ENCODE data around the gene MYH9.
A peak's percentile ranks its signal among the peaks of the same experiment; 100 is the strongest.

Gene MYH9

GRCh38 chr22:36323182-36323854 is 64.4 kb downstream of the MYH9 start:
- Histone ChIP-seq H3K79me2 (peaks cover 23% of the 10 kb centered on the region), H3K4me1 (no peaks in the 10 kb centered on the region), H3K27ac (peak overlapping the region; percentile 65), H3K4me3 (ENCODE audit: low read depth, low read length) (no peak overlapping the region), H3K9me3 (ENCODE audit: control insufficient read depth, low read length) (no peaks in the 10 kb centered on the region), H3K4me2 (ENCODE audit: low read length) (no peak overlapping the region), H3K36me3 (ENCODE audit: control insufficient read depth, insufficient read depth, low read length) (no peaks in the 10 kb centered on the region), H3K9ac (no peak overlapping the region), H3K27me3 (ENCODE audit: control insufficient read depth, insufficient read depth, low read length) (no peaks in the 10 kb centered on the region), H2AFZ (no peak overlapping the region)
- TF ChIP-seq, protein P1, sequence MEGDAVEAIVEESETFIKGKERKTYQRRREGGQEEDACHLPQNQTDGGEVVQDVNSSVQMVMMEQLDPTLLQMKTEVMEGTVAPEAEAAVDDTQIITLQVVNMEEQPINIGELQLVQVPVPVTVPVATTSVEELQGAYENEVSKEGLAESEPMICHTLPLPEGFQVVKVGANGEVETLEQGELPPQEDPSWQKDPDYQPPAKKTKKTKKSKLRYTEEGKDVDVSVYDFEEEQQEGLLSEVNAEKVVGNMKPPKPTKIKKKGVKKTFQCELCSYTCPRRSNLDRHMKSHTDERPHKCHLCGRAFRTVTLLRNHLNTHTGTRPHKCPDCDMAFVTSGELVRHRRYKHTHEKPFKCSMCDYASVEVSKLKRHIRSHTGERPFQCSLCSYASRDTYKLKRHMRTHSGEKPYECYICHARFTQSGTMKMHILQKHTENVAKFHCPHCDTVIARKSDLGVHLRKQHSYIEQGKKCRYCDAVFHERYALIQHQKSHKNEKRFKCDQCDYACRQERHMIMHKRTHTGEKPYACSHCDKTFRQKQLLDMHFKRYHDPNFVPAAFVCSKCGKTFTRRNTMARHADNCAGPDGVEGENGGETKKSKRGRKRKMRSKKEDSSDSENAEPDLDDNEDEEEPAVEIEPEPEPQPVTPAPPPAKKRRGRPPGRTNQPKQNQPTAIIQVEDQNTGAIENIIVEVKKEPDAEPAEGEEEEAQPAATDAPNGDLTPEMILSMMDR (IDR thresholded peaks at IDR 0.05): no peak

DNA sequence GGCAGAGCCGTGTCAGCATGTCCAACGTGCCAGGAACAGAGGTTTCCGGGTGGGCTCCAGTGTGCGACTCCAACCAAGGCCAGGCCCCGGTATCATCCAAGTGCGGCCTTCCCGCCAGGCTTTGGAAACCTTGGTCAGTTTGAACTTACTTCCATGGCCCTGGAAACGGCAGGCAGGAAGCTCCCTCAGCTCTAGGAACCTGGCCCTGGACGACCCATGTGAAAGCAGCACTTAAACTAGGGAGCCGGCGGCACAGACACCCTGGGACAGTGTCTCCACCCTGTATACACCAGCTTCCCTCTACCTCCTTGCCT is 65.2 kb downstream of the MYH9 start:
- TF ChIP-seq, protein P1 (IDR thresholded peaks at IDR 0.05): no peak
- no peak overlapping the region for H3K9ac ChIP-seq
- H3K36me3 ChIP-seq (ENCODE audit: control insufficient read depth, insufficient read depth, low read length): no peaks in the 10 kb centered on the region
- H3K79me2 ChIP-seq: peaks cover 15% of the 10 kb centered on the region
- peak overlapping the region; percentile 57 for H3K27ac ChIP-seq
- H3K4me3 ChIP-seq (ENCODE audit: low read depth, low read length): no peak overlapping the region
- no peaks in the 10 kb centered on the region for H3K4me1 ChIP-seq
- H3K4me2 ChIP-seq (ENCODE audit: low read length): no peak overlapping the region
- no peaks in the 10 kb centered on the region for H3K9me3 ChIP-seq (ENCODE audit: control insufficient read depth, low read length)
- no peaks in the 10 kb centered on the region for H3K27me3 ChIP-seq (ENCODE audit: control insufficient read depth, insufficient read depth, low read length)
- H2AFZ ChIP-seq: no peak overlapping the region

DNA sequence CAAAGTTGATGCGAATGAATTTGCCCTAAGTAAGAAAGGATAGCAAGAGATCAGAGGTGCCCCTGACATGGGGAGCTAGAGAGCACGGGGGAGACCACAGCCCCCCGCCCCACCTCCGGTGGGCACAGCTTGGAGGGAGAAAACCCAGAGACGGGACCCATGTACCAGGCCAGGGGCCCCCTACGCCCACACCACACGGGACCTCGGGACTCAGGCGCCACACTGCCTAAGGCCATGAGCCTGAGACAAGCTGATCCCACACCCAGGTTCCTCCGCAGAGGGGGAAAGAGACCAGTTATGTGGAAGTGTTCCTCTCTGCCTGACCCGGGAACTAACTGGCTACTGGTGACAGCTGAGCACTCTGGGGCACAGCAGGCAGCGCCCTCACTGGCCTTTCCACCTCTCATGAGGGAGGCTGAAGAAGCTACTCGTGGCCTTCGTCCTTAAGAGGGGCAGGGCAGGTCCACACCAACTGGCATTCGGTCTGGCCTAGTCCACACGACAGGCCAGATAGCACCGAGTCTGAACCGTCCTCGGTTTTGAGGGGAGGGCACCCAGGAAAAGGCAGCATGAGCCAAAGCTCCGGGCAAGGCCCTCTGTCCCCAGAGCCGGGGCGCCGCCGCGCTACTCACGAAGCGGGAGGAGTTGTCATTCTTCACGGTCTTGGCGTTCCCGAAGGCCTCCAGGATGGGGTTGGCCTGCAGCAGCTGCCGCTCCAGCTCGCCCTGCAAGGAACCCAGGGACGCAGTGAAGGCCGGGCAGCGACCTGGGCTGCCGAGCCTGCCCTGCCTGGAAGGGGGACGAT is 65.8 kb downstream of the MYH9 start:
- TF ChIP-seq, protein P1 (IDR thresholded peaks at IDR 0.05): no peak
- Histone ChIP-seq H3K27ac (no peak overlapping the region), H3K4me1 (no peaks in the 10 kb centered on the region)

DNA sequence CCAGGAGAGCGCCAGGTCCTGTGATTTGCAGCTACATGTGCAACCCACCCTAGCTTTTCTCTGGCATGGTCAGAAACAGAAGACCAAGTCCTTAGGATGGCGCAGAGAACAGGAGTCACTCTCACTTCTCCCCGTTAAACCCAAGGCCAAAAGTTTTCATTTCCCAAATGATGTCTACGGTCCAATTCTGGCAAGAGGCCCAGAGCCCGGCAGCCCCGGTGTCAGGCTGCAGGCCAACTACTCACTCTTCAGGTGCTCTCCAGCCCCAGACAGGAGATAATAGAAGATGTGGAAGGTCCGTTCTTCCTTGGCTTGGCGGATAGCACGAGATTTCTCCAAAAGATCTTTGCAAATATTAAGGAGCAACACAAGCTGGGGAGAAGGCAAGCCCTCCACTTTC is 67.2 kb downstream of the MYH9 start:
- H3K79me2 ChIP-seq: peaks cover 3% of the 10 kb centered on the region
- TF ChIP-seq, protein P1 (IDR thresholded peaks at IDR 0.05): no peak
- no peaks in the 10 kb centered on the region for H3K36me3 ChIP-seq (ENCODE audit: control insufficient read depth, insufficient read depth, low read length)
- no peaks in the 10 kb centered on the region for H3K9me3 ChIP-seq (ENCODE audit: control insufficient read depth, low read length)
- H2AFZ ChIP-seq: no peak overlapping the region
- H3K4me1 ChIP-seq: no peaks in the 10 kb centered on the region
- no peak overlapping the region for H3K27ac ChIP-seq
- H3K4me2 ChIP-seq (ENCODE audit: low read length): no peak overlapping the region
- H3K27me3 ChIP-seq (ENCODE audit: control insufficient read depth, insufficient read depth, low read length): no peaks in the 10 kb centered on the region
- no peak overlapping the region for H3K9ac ChIP-seq
- no peak overlapping the region for H3K4me3 ChIP-seq (ENCODE audit: low read depth, low read length)

More for the DNA sequence above, 65.8 kb downstream of the MYH9 start:
- Histone ChIP-seq H3K9ac (no peak overlapping the region), H3K4me2 (ENCODE audit: low read length) (no peak overlapping the region), H3K27me3 (ENCODE audit: control insufficient read depth, insufficient read depth, low read length) (no peaks in the 10 kb centered on the region), H2AFZ (no peak overlapping the region), H3K36me3 (ENCODE audit: control insufficient read depth, insufficient read depth, low read length) (no peaks in the 10 kb centered on the region), H3K79me2 (peaks cover 12% of the 10 kb centered on the region), H3K4me3 (ENCODE audit: low read depth, low read length) (no peak overlapping the region), H3K9me3 (ENCODE audit: control insufficient read depth, low read length) (no peaks in the 10 kb centered on the region)

Measured in parathyroid adenoma (tissue), 2 donors.